ENCODE results near the gene GRK5. TPM values are rescaled to one million over a fixed set of nuclear protein-coding genes. Genes with fewer than 3 reads are reported as not detected.

The GRK5 gene
- total RNA-seq, 1 donor = 16.0 TPM

DNA sequence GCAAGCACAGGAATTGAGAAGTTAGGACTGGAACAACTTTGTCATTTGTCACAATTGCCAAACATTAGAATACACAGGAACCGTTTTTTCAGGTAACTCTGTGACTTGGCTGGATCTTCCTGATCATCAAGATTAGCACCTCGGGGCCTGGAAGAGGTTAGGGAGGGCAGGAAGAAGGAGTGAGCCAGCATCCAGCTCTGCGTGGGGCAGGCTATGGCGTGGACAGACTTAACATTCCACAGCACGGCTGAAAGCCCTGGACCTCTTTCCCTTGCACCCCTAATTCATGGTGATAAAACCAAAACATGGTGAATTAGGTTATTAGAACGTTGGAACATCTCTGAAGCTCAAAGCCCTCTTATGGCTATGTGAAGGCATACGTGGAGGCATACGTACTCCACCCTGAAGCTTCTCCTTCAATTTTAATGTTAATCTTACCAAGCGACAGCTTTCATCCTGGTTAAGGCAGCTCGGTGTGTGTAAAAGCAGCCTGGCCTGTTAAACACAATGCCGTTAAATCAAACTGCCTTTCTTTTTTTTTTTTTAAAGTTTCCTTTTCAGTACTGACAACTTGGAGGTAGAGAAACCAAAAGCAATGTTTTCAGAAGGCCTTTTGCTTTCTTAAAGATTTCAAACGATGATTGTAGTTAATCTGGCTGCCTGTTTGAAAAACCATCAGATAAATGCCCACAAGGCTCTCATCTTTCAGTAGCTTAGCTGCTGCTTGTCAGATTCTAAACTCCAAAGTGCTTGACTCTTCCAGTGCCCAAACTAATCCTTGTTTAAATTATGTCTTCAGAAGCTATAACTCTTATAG is 4.5 kb downstream of the GRK5 start:
- peak overlapping the region; percentile 16 for H3K4me3 ChIP-seq (ENCODE audit: low read depth, low read length)
- peak; percentile 84 for DNase-seq (ENCODE audit: low read depth)
- TF ChIP-seq CTCF (IDR thresholded peaks at IDR 0.05; ENCODE audit: insufficient read depth, low read depth, low read length) = no peak

- no peak overlapping the region for H3K4me3 ChIP-seq (ENCODE audit: low read depth, low read length)
- TF ChIP-seq CTCF (IDR thresholded peaks at IDR 0.05; ENCODE audit: insufficient read depth, low read depth, low read length) = no peak
- no peak for DNase-seq (ENCODE audit: low read depth)
Observed at GRCh38 chr10:119215371-119215770, 8.0 kb downstream of the GRK5 start.

DNA sequence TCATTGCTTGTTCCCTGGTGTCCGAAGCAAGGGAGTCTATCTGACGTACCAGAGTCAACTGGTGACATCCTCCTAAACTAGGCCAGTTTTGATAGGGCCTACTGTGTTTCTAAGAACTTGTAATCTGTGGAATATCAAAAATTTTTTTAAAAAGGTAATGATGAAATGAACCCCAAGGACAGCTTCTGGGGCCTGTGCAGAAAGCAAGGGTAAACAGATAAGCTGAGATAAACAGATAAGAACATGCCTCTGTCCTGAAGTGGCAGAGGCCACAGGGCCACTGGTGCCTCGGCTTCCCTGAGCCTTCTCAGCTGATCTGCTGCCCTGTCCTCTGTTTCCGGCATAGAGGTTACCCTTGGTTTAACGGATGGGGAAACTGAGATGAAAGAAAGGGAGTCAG is 8.8 kb downstream of the GRK5 start:
- no peak overlapping the region for H3K4me3 ChIP-seq (ENCODE audit: low read depth, low read length)
- no peak for TF ChIP-seq CTCF (IDR thresholded peaks at IDR 0.05; ENCODE audit: insufficient read depth, low read depth, low read length)
- DNase-seq (ENCODE audit: low read depth) = no peak

- no peak for TF ChIP-seq CTCF (IDR thresholded peaks at IDR 0.05; ENCODE audit: insufficient read depth, low read depth, low read length)
- H3K4me3 ChIP-seq (ENCODE audit: low read depth, low read length) = no peak overlapping the region
- no peak for DNase-seq (ENCODE audit: low read depth)
Observed at GRCh38 chr10:119217401-119217800, 10.0 kb downstream of the GRK5 start.

GRCh38 chr10:119217991-119218490 is 10.7 kb downstream of the GRK5 start:
- TF ChIP-seq CTCF (IDR thresholded peaks at IDR 0.05; ENCODE audit: insufficient read depth, low read depth, low read length) = no peak
- H3K4me3 ChIP-seq (ENCODE audit: low read depth, low read length) = no peak overlapping the region
- peak; percentile 90 for DNase-seq (ENCODE audit: low read depth)

DNA sequence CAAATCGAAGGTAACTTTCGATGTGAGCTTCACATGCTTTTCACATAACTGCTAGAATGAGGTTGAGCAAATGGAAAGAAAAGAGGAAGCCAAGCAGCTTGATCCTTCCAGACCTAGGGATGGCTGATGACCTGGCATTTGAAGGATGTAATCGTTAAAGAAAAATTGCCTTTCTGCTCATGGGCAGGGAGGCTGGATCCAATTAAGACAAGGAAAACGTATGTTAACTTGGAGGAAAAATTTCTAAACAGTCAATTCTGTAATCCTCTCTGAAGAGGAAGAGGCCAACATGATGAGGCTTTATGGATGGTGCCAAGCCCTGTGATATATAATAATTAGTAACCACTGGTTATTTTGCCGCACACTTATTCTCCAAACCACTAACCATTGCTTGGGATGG is 12.5 kb downstream of the GRK5 start:
- H3K4me3 ChIP-seq (ENCODE audit: low read depth, low read length) = no peak overlapping the region
- no peak for DNase-seq (ENCODE audit: low read depth)
- no peak for TF ChIP-seq CTCF (IDR thresholded peaks at IDR 0.05; ENCODE audit: insufficient read depth, low read depth, low read length)

All from fibroblast of villous mesenchyme (primary cell).